Tibial nerve (tissue), 4 donors: ENCODE data around the gene PIGQ. TPM values are rescaled to one million over a fixed set of nuclear protein-coding genes. Genes with fewer than 3 reads are reported as not detected.

Source experiments
- DNase-seq, 2 donors: peaks; one replicate each; pipeline ENCODE4 v3.0.0-alpha.2; 2019; ENCODE audit warnings: low spot score in 2 of 2
- H3K27ac ChIP-seq, 4 donors: fragments of 200-600 bp; sonication (generic) in 3 of 4; one replicate each; pipeline ENCODE4 v1.5.1; 2017 to 2019; ENCODE audit warnings: mild to moderate bottlenecking in 1 of 4
- H3K27me3 ChIP-seq, 2 donors: fragments of 200-600 bp; sonication (generic) in 1 of 2; one replicate each; pipeline versions ENCODE4 v1.5.1 to v1.6.0; 2017 to 2019
- H3K36me3 ChIP-seq, 3 donors: fragments of 200-600 bp; sonication (generic); one replicate each; pipeline ENCODE4 v1.5.1; 2018 to 2019
- H3K4me1 ChIP-seq, 4 donors: fragments of 200-600 bp; sonication (generic) in 3 of 4; one replicate each; pipeline ENCODE4 v1.5.1; 2017 to 2019
- H3K4me3 ChIP-seq, 4 donors: fragments of 200-600 bp; sonication (generic) in 3 of 4; one replicate each; pipeline ENCODE4 v1.5.1; 2017 to 2019; ENCODE audit warnings: mild to moderate bottlenecking in 1 of 4, moderate library complexity in 1 of 4
- H3K9me3 ChIP-seq, 4 donors: fragments of 200-600 bp; sonication (generic) in 3 of 4; one replicate each; pipeline ENCODE4 v1.5.1; 2017 to 2019
- EP300 ChIP-seq, 2 donors: sonication (generic); formaldehyde crosslinking; IDR thresholded peaks; one replicate each; pipeline ENCODE4 v1.6.1; 2017; ENCODE audit warnings: antibody characterized with exemption in 2 of 2, mild to moderate bottlenecking in 1 of 2
- POLR2A ChIP-seq, 2 donors: fragments of 450-650 bp; IDR thresholded peaks; one replicate each; pipeline ENCODE4 v1.6.1; 2017; ENCODE audit warnings: antibody characterized with exemption in 2 of 2, mild to moderate bottlenecking in 2 of 2, moderate library complexity in 2 of 2
- WGBS, 2 donors: methylation state at CpG; one replicate each; pipeline ENCODE4 v1.1.5; 2018; 5-methylcytosine and 5-hydroxymethylcytosine counted together
- total RNA-seq, 4 donors: library from RNA; depleted of rRNA; stranded (reverse); fragments of >200 nt; gene quantifications; one replicate each; pipeline ENCODE4 v1.1.0, GENCODE V29; 2016
- TF ChIP-seq, protein P1 (sequence below), 5 experiments: fragments of 200-600 bp in 3 of 5; fragments of 450-650 bp in 2 of 5; sonication (generic) in 3 of 5; IDR thresholded peaks; one replicate each; pipeline ENCODE4 v1.5.1; 2016 to 2019; ENCODE audit warnings: antibody characterized with exemption in 5 of 5, mild to moderate bottlenecking in 3 of 5, moderate library complexity in 2 of 5

PIGQ gene
- total RNA-seq, 4 donors from 2014 or later: 49.2 to 89.6 (median 71.8) TPM

- Histone ChIP-seq H3K4me3 (no peak overlapping the region), H3K27ac (peak overlapping the region in 2 of 4 donors; percentile 77 to 88), H3K27me3 (no peaks in the 10 kb centered on the region), H3K4me1 (peaks cover 0 to 26% (median 10%) of the 10 kb centered on the region in 4 donors), H3K36me3 (peaks cover 0 to 10% (median 0%) of the 10 kb centered on the region in 3 donors), H3K9me3 (no peaks in the 10 kb centered on the region)
- TF ChIP-seq POLR2A (IDR thresholded peaks at IDR 0.05) (no peak), EP300 (IDR thresholded peaks at IDR 0.05) (peak in 1 of 2 donors; percentile 20)
- TF ChIP-seq, protein P1, sequence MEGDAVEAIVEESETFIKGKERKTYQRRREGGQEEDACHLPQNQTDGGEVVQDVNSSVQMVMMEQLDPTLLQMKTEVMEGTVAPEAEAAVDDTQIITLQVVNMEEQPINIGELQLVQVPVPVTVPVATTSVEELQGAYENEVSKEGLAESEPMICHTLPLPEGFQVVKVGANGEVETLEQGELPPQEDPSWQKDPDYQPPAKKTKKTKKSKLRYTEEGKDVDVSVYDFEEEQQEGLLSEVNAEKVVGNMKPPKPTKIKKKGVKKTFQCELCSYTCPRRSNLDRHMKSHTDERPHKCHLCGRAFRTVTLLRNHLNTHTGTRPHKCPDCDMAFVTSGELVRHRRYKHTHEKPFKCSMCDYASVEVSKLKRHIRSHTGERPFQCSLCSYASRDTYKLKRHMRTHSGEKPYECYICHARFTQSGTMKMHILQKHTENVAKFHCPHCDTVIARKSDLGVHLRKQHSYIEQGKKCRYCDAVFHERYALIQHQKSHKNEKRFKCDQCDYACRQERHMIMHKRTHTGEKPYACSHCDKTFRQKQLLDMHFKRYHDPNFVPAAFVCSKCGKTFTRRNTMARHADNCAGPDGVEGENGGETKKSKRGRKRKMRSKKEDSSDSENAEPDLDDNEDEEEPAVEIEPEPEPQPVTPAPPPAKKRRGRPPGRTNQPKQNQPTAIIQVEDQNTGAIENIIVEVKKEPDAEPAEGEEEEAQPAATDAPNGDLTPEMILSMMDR (IDR thresholded peaks at IDR 0.05): peak; percentile 67 to 81 (median 77)
- 49 to 68% methylated on average over 21 to 23 of the region's 28 CpGs for WGBS, 2 donors
- peak in 1 of 2 donors; percentile 36 for DNase-seq
Measured at GRCh38 chr16:610513-611381, 41.0 kb downstream of the PIGQ start.

DNA sequence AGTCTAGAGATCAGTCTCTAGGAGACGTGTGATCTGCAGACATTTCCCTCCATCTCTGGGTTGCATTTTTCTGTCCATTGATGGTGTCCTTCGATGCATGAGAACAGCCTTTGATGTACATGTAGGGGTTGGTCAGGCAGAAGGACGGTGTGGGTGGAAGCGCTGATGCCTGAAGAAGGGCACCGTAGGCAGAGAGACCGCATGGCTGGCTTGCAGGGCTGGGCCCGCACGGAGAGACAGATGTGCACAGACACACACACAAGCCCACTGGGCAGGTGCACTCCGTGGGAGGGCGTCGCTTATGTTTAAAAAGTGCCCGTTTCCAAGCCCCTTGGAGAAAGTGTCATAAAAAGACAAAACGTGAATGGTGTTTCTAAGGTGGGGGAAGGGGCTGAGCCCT is 45.4 kb downstream of the PIGQ start:
- Histone ChIP-seq H3K36me3 (peaks cover 0 to 39% (median 0%) of the 10 kb centered on the region in 3 donors), H3K9me3 (no peaks in the 10 kb centered on the region), H3K27ac (no peak overlapping the region), H3K27me3 (no peaks in the 10 kb centered on the region), H3K4me1 (peaks cover 0 to 12% (median 6%) of the 10 kb centered on the region in 4 donors), H3K4me3 (no peak overlapping the region)
- TF ChIP-seq, protein P1 (IDR thresholded peaks at IDR 0.05): no peak
- no peak for TF ChIP-seq EP300 (IDR thresholded peaks at IDR 0.05)
- TF ChIP-seq POLR2A (IDR thresholded peaks at IDR 0.05): no peak
- no peak for DNase-seq
- 89% methylated on average over 13 of the region's 13 CpGs for WGBS, 2 donors

DNA sequence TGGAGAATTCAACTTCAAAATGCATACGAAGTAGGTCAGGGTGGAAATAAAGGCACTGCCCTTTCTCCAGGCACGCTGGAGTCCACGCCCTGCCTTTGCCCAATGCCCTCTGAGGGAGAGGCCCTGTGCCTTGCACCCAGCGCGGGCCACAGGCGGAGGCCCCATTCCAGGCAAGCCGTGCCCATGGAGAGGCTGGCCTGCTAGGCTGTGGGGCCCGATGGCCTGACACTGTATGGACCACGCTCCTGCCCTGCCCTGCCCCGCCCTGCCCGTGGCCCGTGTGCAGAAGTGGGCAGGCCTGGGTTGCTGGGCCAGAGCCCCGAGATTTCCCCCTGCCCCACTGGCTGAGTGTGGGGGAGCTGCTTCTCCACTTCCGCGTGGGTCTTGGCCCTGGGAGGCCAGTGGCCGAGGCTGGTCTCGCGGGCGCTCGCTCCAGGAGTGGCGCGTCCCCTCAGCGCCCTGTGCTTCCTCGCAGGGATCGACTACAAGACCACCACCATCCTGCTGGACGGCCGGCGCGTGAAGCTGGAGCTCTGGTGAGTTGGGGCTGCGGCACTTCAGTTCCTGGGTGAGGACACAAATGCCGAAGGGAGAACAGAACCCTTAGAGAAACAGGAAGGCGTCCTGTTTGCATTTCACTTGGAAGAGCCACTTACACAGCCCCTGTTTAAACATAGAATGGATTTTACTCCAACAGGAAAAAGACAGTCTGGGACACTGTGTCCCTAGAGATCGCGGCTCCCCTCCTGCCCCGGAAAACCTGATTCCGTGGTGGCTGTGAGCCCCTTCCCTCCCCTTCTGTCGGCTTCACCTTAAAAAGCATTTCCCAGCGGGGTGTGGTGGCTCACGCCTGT is 47.2 kb downstream of the PIGQ start:
- WGBS, 2 donors: 92 to 93% methylated on average over 36 to 38 of the region's 39 CpGs
- Histone ChIP-seq H3K4me1 (peaks cover 0 to 11% (median 0%) of the 10 kb centered on the region in 4 donors), H3K27me3 (no peaks in the 10 kb centered on the region), H3K9me3 (no peaks in the 10 kb centered on the region), H3K36me3 (peaks cover 0 to 39% (median 0%) of the 10 kb centered on the region in 3 donors), H3K27ac (no peak overlapping the region), H3K4me3 (no peak overlapping the region)
- no peak for TF ChIP-seq POLR2A (IDR thresholded peaks at IDR 0.05)
- TF ChIP-seq, protein P1 (IDR thresholded peaks at IDR 0.05): no peak
- TF ChIP-seq EP300 (IDR thresholded peaks at IDR 0.05): no peak
- DNase-seq: no peak

GRCh38 chr16:617855-618254 is 48.1 kb downstream of the PIGQ start:
- H3K4me1 ChIP-seq: peaks cover 0 to 16% (median 0%) of the 10 kb centered on the region in 4 donors
- 88 to 91% methylated on average over 13 to 16 of the region's 16 CpGs for WGBS, 2 donors
- H3K36me3 ChIP-seq: peaks cover 0 to 39% (median 0%) of the 10 kb centered on the region in 3 donors
- H3K4me3 ChIP-seq: no peak overlapping the region
- H3K27me3 ChIP-seq: no peaks in the 10 kb centered on the region
- no peak for DNase-seq
- H3K9me3 ChIP-seq: no peaks in the 10 kb centered on the region
- H3K27ac ChIP-seq: no peak overlapping the region
- TF ChIP-seq EP300 (IDR thresholded peaks at IDR 0.05): no peak
- TF ChIP-seq POLR2A (IDR thresholded peaks at IDR 0.05): no peak
- TF ChIP-seq, protein P1 (IDR thresholded peaks at IDR 0.05): no peak
